ENCODE data around the gene RBBP8.

- TF ChIP-seq, protein P1, sequence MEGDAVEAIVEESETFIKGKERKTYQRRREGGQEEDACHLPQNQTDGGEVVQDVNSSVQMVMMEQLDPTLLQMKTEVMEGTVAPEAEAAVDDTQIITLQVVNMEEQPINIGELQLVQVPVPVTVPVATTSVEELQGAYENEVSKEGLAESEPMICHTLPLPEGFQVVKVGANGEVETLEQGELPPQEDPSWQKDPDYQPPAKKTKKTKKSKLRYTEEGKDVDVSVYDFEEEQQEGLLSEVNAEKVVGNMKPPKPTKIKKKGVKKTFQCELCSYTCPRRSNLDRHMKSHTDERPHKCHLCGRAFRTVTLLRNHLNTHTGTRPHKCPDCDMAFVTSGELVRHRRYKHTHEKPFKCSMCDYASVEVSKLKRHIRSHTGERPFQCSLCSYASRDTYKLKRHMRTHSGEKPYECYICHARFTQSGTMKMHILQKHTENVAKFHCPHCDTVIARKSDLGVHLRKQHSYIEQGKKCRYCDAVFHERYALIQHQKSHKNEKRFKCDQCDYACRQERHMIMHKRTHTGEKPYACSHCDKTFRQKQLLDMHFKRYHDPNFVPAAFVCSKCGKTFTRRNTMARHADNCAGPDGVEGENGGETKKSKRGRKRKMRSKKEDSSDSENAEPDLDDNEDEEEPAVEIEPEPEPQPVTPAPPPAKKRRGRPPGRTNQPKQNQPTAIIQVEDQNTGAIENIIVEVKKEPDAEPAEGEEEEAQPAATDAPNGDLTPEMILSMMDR (IDR thresholded peaks at IDR 0.05; ENCODE audit: extremely low read depth in 1 of 2, insufficient read depth in 1 of 2, low read depth in 1 of 2, low read length in 2 of 2), result no peak
- TF ChIP-seq POLR2A (IDR thresholded peaks at IDR 0.05; ENCODE audit: low read depth, low read length) (no peak), EZH2 (IDR thresholded peaks at IDR 0.05; ENCODE audit: borderline replicate concordance, low read depth, low read length, severe bottlenecking) (no peak)
Measured at GRCh38 chr18:22988208-22988607, 55.1 kb downstream of the RBBP8 start.
